Keratinocyte (primary cell): Measurements from ENCODE around the gene C6orf132. TPM values are rescaled to one million over a fixed set of nuclear protein-coding genes. Genes with fewer than 3 reads are reported as not detected.

Source experiments
- DNase-seq: peaks from one replicate; pipeline ENCODE4 v3.0.0-alpha.2; 2011; ENCODE audit warnings: low read depth, missing footprints, low spot score
- FAIRE-seq: peaks from 2 replicates; lab custom pipeline; 2011; peaks lifted over from hg19 to GRCh38; lab: Jason Lieb, UNC
- H2AFZ ChIP-seq: 2 replicates; pipeline ENCODE4 v1.6.0; 2012; ENCODE audit warnings: low read length, control low read depth, inconsistent platforms; ENCODE audit not compliant: control insufficient read depth
- H3K27ac ChIP-seq: 2 replicates; pipeline ENCODE4 v1.5.1; 2011; ENCODE audit warnings: low read length; ENCODE audit not compliant: control insufficient read depth, insufficient read depth
- H3K27me3 ChIP-seq: 3 replicates; pipeline ENCODE4 v1.6.0; 2011; ENCODE audit warnings: low read length; ENCODE audit not compliant: control insufficient read depth, insufficient read depth; ENCODE audit errors: extremely low read depth
- H3K36me3 ChIP-seq, 2 experiments: 2 replicates in 1 of 2; 3 replicates in 1 of 2; pipeline ENCODE4 v1.5.1; 2011; ENCODE audit warnings: low read length in 2 of 2, mild to moderate bottlenecking in 1 of 2; ENCODE audit not compliant: control insufficient read depth in 2 of 2, insufficient read depth in 2 of 2; ENCODE audit errors: extremely low read depth in 1 of 2
- H3K4me1 ChIP-seq: 3 replicates; pipeline ENCODE4 v1.5.1; 2011; ENCODE audit warnings: low read length; ENCODE audit not compliant: control insufficient read depth, insufficient read depth; ENCODE audit errors: extremely low read depth
- H3K4me2 ChIP-seq: 3 replicates; pipeline ENCODE4 v1.6.0; 2011; ENCODE audit warnings: low read depth, low read length; ENCODE audit not compliant: control insufficient read depth, insufficient read depth; ENCODE audit errors: extremely low read depth
- H3K4me3 ChIP-seq, 3 experiments: fragments of 200-600 bp in 1 of 3; sonication (generic) in 1 of 3; 2 replicates in 2 of 3; 3 replicates in 1 of 3; pipeline ENCODE4 v1.5.1; 2011 to 2016; ENCODE audit warnings: low read length in 3 of 3, mild to moderate bottlenecking in 3 of 3, control low read depth in 2 of 3, inconsistent platforms in 1 of 3, low read depth in 1 of 3, mixed read lengths in 1 of 3, mixed run types in 1 of 3, moderate library complexity in 1 of 3; ENCODE audit not compliant: control insufficient read depth in 2 of 3, insufficient read depth in 2 of 3; ENCODE audit errors: extremely low read depth in 1 of 3
- H3K79me2 ChIP-seq: 2 replicates; pipeline ENCODE4 v1.6.0; 2012; ENCODE audit warnings: low read length; ENCODE audit not compliant: control insufficient read depth, insufficient read depth
- H3K9ac ChIP-seq: 3 replicates; pipeline ENCODE4 v1.6.0; 2011; ENCODE audit warnings: low read length; ENCODE audit not compliant: control insufficient read depth, insufficient read depth; ENCODE audit errors: extremely low read depth
- H3K9me1 ChIP-seq: 3 replicates; pipeline ENCODE4 v1.6.0; 2011; ENCODE audit warnings: low read length; ENCODE audit not compliant: control insufficient read depth, insufficient read depth; ENCODE audit errors: extremely low read depth
- H3K9me3 ChIP-seq: 2 replicates; pipeline ENCODE4 v1.5.1; 2012; ENCODE audit warnings: low read depth, low read length; ENCODE audit not compliant: control insufficient read depth
- H4K20me1 ChIP-seq: 3 replicates; pipeline ENCODE4 v1.6.0; 2011; ENCODE audit warnings: low read length; ENCODE audit not compliant: control insufficient read depth, insufficient read depth; ENCODE audit errors: extremely low read depth
- EZH2 ChIP-seq: IDR thresholded peaks from one replicate; pipeline ENCODE4 v1.6.1; 2012; ENCODE audit warnings: inconsistent platforms, mild to moderate bottlenecking, low read length, moderate library complexity
- dilution Hi-C: fragments of 300-500 bp; cut with MboI; formaldehyde crosslinking; loops from one replicate; pipeline ENCODE4 v1.7.0; 2020; ENCODE audit warnings: low sequenced_read_pairs; ENCODE audit not compliant: extremely low pct_ligation_motif_present
- polyA plus RNA-seq, 5 experiments: library from polyadenylated mRNA; depleted of rRNA in 3 of 5; stranded (reverse) in 3 of 5; stranded (forward) in 1 of 5; unstranded in 1 of 5; fragments of >200 nt; gene quantifications; 1 replicate in 1 of 5; 2 replicates in 3 of 5; 3 replicates in 1 of 5; pipeline versions ENCODE4 v1.2.1 to v1.2.3, GENCODE V29; 2011 to 2012; ENCODE audit warnings: missing spikeins in 2 of 5, low read depth in 1 of 5, low replicate concordance in 1 of 5
- TF ChIP-seq, protein P1 (sequence below), 3 experiments: IDR thresholded peaks in 1 of 3; conservative IDR thresholded peaks in 1 of 3; optimal IDR thresholded peaks in 1 of 3; 2 replicates in 2 of 3; 3 replicates in 1 of 3; pipeline versions ENCODE3 to v1.5.1; 2011; ENCODE audit warnings: low read length in 3 of 3, mild to moderate bottlenecking in 3 of 3, moderate library complexity in 2 of 3, control low read depth in 1 of 3, inconsistent platforms in 1 of 3; ENCODE audit not compliant: insufficient read depth in 2 of 3; ENCODE audit errors: extremely low read depth in 1 of 3

The C6orf132 gene
- polyA plus RNA-seq, 1 donor (not counting 4 experiments of a cell fraction or from before 2014, with no cell fraction given), result 11.8 TPM

DNA sequence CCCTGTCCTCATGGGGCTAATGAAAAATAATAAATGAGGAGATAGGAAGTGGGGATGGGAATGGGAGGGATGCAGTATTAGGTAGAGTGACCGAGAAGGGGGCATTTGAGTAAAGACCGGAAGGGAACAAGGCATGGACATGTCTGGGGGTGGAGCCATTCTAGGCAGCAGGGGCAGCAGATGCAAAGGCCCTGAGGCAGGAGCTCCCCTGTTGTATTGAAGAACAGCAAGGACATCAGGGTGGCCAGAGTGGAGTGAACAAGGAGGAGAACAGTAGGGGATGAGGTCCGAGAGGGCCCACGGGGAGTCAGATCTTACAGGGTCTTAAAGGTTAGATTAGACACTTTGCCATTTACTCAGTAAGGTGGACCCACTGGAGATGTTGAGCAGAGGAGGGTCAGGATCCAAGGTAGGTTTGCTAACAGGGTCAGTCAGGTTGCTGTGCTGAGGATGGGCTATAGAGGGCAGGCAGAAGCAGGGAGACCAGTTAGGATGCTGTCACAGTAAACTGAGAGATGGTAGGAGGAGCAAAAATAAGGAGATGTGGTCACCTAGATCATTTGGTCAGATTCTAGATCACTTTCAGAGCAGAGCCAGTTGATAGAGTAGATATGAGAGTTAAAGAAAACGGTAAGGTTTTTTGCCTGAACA, 73.4 kb downstream of the C6orf132 start:
- Histone ChIP-seq H3K4me2 (no peak overlapping the region), H3K79me2 (no peaks in the 10 kb centered on the region), H3K4me1 (no peaks in the 10 kb centered on the region), H3K9me1 (no peaks in the 10 kb centered on the region), H3K9me3 (no peaks in the 10 kb centered on the region), H3K9ac (no peak overlapping the region), H3K27me3 (no peaks in the 10 kb centered on the region), H3K36me3 (peaks cover 28% of the 10 kb centered on the region in 2 experiments), H3K4me3 (no peak overlapping the region), H4K20me1 (no peaks in the 10 kb centered on the region), H2AFZ (no peak overlapping the region), H3K27ac (no peak overlapping the region)
- no peak for DNase-seq
- TF ChIP-seq, protein P1, sequence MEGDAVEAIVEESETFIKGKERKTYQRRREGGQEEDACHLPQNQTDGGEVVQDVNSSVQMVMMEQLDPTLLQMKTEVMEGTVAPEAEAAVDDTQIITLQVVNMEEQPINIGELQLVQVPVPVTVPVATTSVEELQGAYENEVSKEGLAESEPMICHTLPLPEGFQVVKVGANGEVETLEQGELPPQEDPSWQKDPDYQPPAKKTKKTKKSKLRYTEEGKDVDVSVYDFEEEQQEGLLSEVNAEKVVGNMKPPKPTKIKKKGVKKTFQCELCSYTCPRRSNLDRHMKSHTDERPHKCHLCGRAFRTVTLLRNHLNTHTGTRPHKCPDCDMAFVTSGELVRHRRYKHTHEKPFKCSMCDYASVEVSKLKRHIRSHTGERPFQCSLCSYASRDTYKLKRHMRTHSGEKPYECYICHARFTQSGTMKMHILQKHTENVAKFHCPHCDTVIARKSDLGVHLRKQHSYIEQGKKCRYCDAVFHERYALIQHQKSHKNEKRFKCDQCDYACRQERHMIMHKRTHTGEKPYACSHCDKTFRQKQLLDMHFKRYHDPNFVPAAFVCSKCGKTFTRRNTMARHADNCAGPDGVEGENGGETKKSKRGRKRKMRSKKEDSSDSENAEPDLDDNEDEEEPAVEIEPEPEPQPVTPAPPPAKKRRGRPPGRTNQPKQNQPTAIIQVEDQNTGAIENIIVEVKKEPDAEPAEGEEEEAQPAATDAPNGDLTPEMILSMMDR (optimal IDR thresholded peaks at IDR 0.05 in 1 of 3, IDR thresholded peaks at IDR 0.05 in 1 of 3, conservative IDR thresholded peaks at IDR 0.05 in 1 of 3; ENCODE audit: extremely low read depth in 1 of 3, insufficient read depth in 2 of 3, low read length in 3 of 3), result peak in 1 of 3 experiments; percentile 26
- TF ChIP-seq EZH2, result no peak
- no peak for FAIRE-seq
- dilution Hi-C loops, result no loop called here

DNA sequence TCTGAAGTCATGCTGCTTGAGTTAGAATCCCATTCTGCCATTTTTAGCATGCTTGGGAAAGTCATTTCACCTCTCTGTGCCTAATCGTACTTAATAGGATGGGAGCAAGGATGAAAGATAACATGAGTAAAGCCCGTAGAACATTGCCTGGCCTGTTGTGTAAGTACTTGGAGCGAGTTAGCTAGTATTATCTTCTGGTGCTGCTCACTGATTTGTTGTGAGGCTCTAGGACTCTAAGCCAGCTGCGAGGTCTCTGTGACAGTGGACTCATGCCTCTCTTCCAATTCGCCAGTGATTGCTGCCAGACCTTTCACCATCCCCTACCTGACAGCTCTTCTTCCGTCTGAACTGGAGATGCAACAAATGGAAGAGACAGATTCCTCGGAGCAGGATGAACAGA, 74.2 kb downstream of the C6orf132 start:
- no peaks in the 10 kb centered on the region for H4K20me1 ChIP-seq
- no peak overlapping the region for H3K4me3 ChIP-seq
- FAIRE-seq (peak; percentile 9), DNase-seq (no peak)
- H3K4me1 ChIP-seq, result no peaks in the 10 kb centered on the region
- H2AFZ ChIP-seq, result no peak overlapping the region
- H3K9ac ChIP-seq, result no peak overlapping the region
- H3K4me2 ChIP-seq, result no peak overlapping the region
- dilution Hi-C loops, result no loop called here
- H3K27ac ChIP-seq, result no peak overlapping the region
- H3K9me1 ChIP-seq, result no peaks in the 10 kb centered on the region
- H3K79me2 ChIP-seq, result no peaks in the 10 kb centered on the region
- H3K36me3 ChIP-seq, result peaks cover 25 to 28% of the 10 kb centered on the region in 2 experiments
- no peaks in the 10 kb centered on the region for H3K27me3 ChIP-seq
- no peaks in the 10 kb centered on the region for H3K9me3 ChIP-seq
- TF ChIP-seq, protein P1 (optimal IDR thresholded peaks at IDR 0.05 in 1 of 3, IDR thresholded peaks at IDR 0.05 in 1 of 3, conservative IDR thresholded peaks at IDR 0.05 in 1 of 3; ENCODE audit: extremely low read depth in 1 of 3, insufficient read depth in 2 of 3, low read length in 3 of 3), result no peak
- no peak for TF ChIP-seq EZH2
